GM12878 (cell line): ENCODE data around the gene CHD5. TPM values are rescaled to one million over a fixed set of nuclear protein-coding genes. Genes with fewer than 3 reads are reported as not detected.

Experiments
- ATAC-seq: fragments of 200-7000 bp; cut with Tn5 transposase; 3 replicates; pipeline ENCODE4 v1.9.1; 2020; ENCODE audit warnings: mild to moderate bottlenecking, moderate library complexity
- BruUV-seq: library from RNA; stranded (reverse); fragments of 400-500 nt; replicated peaks from 2 replicates; lab custom pipeline; 2021; lab: Mats Ljungman, UMichigan
- CTCF ChIA-PET: fragments of 300-600 bp; sonication (Branson Sonifier 250); formaldehyde crosslinking; extraction: SDS; loops from one replicate; lab custom pipeline; 2021; ENCODE audit warnings: inconsistent platforms; lab: Yijun Ruan, JAX
- POLR2A ChIA-PET: fragments of 350-600 bp; formaldehyde crosslinking; extraction: SDS; loops from one replicate; lab custom pipeline; 2021; ENCODE audit warnings: inconsistent platforms; lab: Charles Lee
- RAD21 ChIA-PET: fragments of 300-600 bp; sonication (Branson Sonifier 250); formaldehyde crosslinking; loops from one replicate; lab custom pipeline; 2023; ENCODE audit warnings: antibody characterized with exemption; ENCODE audit not compliant: unreplicated experiment; lab: Charles Lee
- SMC1A ChIA-PET: fragments of 300-600 bp; sonication (Branson Sonifier 250); formaldehyde crosslinking; loops from one replicate; lab custom pipeline; 2023; ENCODE audit not compliant: unreplicated experiment, uncharacterized antibody; lab: Charles Lee
- DNase-seq: peaks from one replicate; pipeline ENCODE4 v3.0.0-alpha.2; 2011; ENCODE audit warnings: low read depth, low spot score
- FAIRE-seq: peaks from 3 replicates; lab custom pipeline; 2011; peaks lifted over from hg19 to GRCh38; lab: Jason Lieb, UNC
- H2AFZ ChIP-seq: 2 replicates; pipeline ENCODE4 v1.6.0; 2011; ENCODE audit warnings: low read depth, low read length, control low read depth; ENCODE audit not compliant: control insufficient read depth
- H3K27ac ChIP-seq: 2 replicates; pipeline ENCODE4 v1.5.1; 2011; ENCODE audit warnings: control low read depth; ENCODE audit not compliant: control insufficient read depth, insufficient read depth
- H3K27me3 ChIP-seq, 2 experiments: replicated peaks in 1 of 2; 2 replicates each; pipeline versions ENCODE4 v1.6.0 to v1.6.1; 2011; ENCODE audit warnings: low read length in 1 of 2; ENCODE audit not compliant: control insufficient read depth in 2 of 2, insufficient read depth in 2 of 2
- H3K36me3 ChIP-seq, 2 experiments: 2 replicates each; pipeline ENCODE4 v1.5.1; 2011; ENCODE audit warnings: low read length in 1 of 2; ENCODE audit not compliant: control insufficient read depth in 2 of 2, insufficient read depth in 2 of 2
- H3K4me1 ChIP-seq: 2 replicates; pipeline ENCODE4 v1.6.1; 2011; ENCODE audit warnings: mild to moderate bottlenecking, low read length, moderate library complexity, mixed read lengths; ENCODE audit not compliant: control insufficient read depth, insufficient read depth
- H3K4me2 ChIP-seq: 2 replicates; pipeline ENCODE4 v1.6.0; 2011; ENCODE audit warnings: control low read depth; ENCODE audit not compliant: control insufficient read depth, insufficient read depth
- H3K4me3 ChIP-seq: fragments of 200-600 bp; sonication (generic); 2 replicates; pipeline ENCODE4 v1.5.1; 2016
- H3K79me2 ChIP-seq: 2 replicates; pipeline ENCODE4 v1.6.0; 2011; ENCODE audit warnings: low read length; ENCODE audit not compliant: control insufficient read depth, insufficient read depth
- H3K9ac ChIP-seq: 2 replicates; pipeline ENCODE4 v1.8.0; 2011; ENCODE audit warnings: low read length, control low read depth, mixed read lengths; ENCODE audit not compliant: control insufficient read depth, insufficient read depth
- H3K9me3 ChIP-seq: replicated peaks from 3 replicates; pipeline ENCODE4 v1.5.1; 2011; ENCODE audit warnings: mild to moderate bottlenecking, low read length; ENCODE audit not compliant: control insufficient read depth, insufficient read depth
- H4K20me1 ChIP-seq: 2 replicates; pipeline ENCODE4 v1.6.0; 2011; ENCODE audit not compliant: control insufficient read depth, insufficient read depth
- CREB1 ChIP-seq: IDR thresholded peaks from 2 replicates; pipeline ENCODE4 v1.6.1; 2012; ENCODE audit warnings: low read depth, mild to moderate bottlenecking, inconsistent platforms
- CUX1 ChIP-seq: IDR thresholded peaks from 2 replicates; pipeline ENCODE4 v1.6.1; 2012; ENCODE audit warnings: improper control_type of control experiment, low read depth, low read length; ENCODE audit not compliant: insufficient replicate concordance
- FOXM1 ChIP-seq: IDR thresholded peaks from 2 replicates; pipeline ENCODE4 v1.6.1; 2012; ENCODE audit warnings: low read depth, mild to moderate bottlenecking, inconsistent platforms, low read length, moderate library complexity
- HDAC6 ChIP-seq: fragments of 200-600 bp; sonication (generic); IDR thresholded peaks from one replicate; pipeline ENCODE4 v1.8.0; 2017; ENCODE audit warnings: antibody characterized with exemption; ENCODE audit not compliant: unreplicated experiment
- IKZF2 ChIP-seq, 2 experiments: fragments of 450-650 bp; IDR thresholded peaks; 2 replicates each; pipeline ENCODE4 v1.6.1; 2017; ENCODE audit warnings: mild to moderate bottlenecking in 2 of 2, moderate library complexity in 2 of 2
- KAT2A ChIP-seq: conservative IDR thresholded peaks from 2 replicates; pipeline ENCODE4 v1.6.1; 2011; ENCODE audit warnings: low read depth, low read length; ENCODE audit not compliant: control insufficient read depth
- MTA2 ChIP-seq: fragments of 450-650 bp; IDR thresholded peaks from 2 replicates; pipeline ENCODE4 v1.6.1; 2016; ENCODE audit warnings: low read depth, mild to moderate bottlenecking, moderate library complexity
- POU2F2 ChIP-seq: IDR thresholded peaks from 3 replicates; pipeline ENCODE4 v1.6.1; 2011; ENCODE audit warnings: low read depth, mild to moderate bottlenecking, low read length, borderline replicate concordance
- RCOR1 ChIP-seq: conservative IDR thresholded peaks from 2 replicates; pipeline ENCODE4 v1.6.1; 2012; ENCODE audit warnings: low read depth, low read length, improper control_type of control experiment
- SREBF1 ChIP-seq: IDR thresholded peaks from 2 replicates; pipeline ENCODE4 v1.6.1; 2012; ENCODE audit warnings: mild to moderate bottlenecking, low read length
- SUZ12 ChIP-seq: fragments of 200-600 bp; sonication (generic); IDR thresholded peaks from one replicate; pipeline ENCODE4 v1.6.1; 2018; ENCODE audit warnings: antibody characterized with exemption, mild to moderate bottlenecking; ENCODE audit not compliant: unreplicated experiment
- WGBS: methylation state at CpG from one replicate; pipeline ENCODE4 v1.1.6; 2016; ENCODE audit warnings: low lambda C conversion rate; ENCODE audit not compliant: insufficient replicate concordance, insufficient coverage; ENCODE audit errors: missing lambda C conversion rate; 5-methylcytosine and 5-hydroxymethylcytosine counted together
- in situ Hi-C: fragments of 300-500 bp; cut with MboI; formaldehyde crosslinking; loops from 9 replicates; pipeline ENCODE4 v1.14.3; 2018; ENCODE audit warnings: mixed read lengths
- intact Hi-C: fragments of 100-400 bp; cut with micrococcal nuclease; formaldehyde crosslinking; loops from one replicate; pipeline ENCODE4 v1.14.2; 2022; ENCODE audit not compliant: unreplicated experiment
- polyA plus RNA-seq, 11 experiments: library from polyadenylated mRNA; depleted of rRNA in 4 of 11; unstranded in 6 of 11; stranded (reverse) in 5 of 11; fragments of >200 nt; fragmentation: Nextera tagmentation in 4 of 11; fragmentation: Illumina TruSeq in 1 of 11; extraction: Ambion mirVana in 4 of 11; extraction: Trizol in 1 of 11; gene quantifications; 1 replicate in 1 of 11; 2 replicates in 10 of 11; pipeline versions ENCODE4 v1.2.1 to v1.2.3, GENCODE V29; 2011 to 2016; ENCODE audit warnings: inconsistent platforms in 2 of 11, missing spikeins in 2 of 11, low read depth in 1 of 11
- total RNA-seq, 4 experiments: library from RNA; depleted of rRNA in 3 of 4; stranded (reverse); fragments of >200 nt in 3 of 4; fragmentation: Illumina TruSeq in 1 of 4; extraction: Trizol in 1 of 4; gene quantifications; 2 replicates each; pipeline versions ENCODE4 v1.2.1 to v1.2.3, GENCODE V29; 2013 to 2021

CHD5 gene
- total and polyA plus RNA-seq, 10 of the 15 experiments (the other 5 are each of a cell fraction or from before 2014, with no cell fraction given): 0.03 to 0.49 (median 0.13) TPM; not detected in 3

DNA sequence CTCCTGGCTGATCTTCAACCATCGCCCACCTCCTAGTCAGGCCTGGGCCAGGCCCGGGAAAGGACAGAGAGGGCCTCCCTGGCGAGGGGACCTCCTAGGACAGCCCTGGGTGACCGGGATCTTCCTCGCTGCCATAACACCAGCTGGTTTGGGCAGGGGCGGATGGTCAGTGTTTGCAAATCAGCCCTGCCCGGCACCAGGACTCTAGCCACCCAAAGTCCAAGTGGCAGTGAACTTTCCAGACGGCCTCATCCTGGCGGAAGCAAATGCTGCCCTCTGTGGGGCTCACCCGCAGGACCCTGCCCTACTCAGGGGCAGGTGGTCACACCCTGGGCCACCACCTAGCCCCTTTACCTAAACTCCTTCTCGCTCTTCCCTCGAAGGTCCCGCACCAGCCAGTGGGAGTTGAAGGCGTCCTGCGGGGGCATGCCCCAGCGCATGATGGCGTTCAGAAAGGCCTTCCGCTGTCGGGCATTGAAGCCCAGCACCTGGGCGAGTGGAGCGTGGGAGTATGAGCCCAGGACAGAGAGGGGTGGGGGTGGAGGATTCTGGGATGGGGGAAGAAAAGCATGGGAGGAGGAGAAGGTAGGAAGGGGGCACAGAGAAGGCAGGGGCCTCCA, 55.3 kb downstream of the CHD5 start:
- POLR2A ChIA-PET: no interaction called here
- H3K27ac ChIP-seq: no peak overlapping the region
- no peak overlapping the region for H3K4me2 ChIP-seq
- H3K4me3 ChIP-seq: no peak overlapping the region
- no peaks in the 10 kb centered on the region for H4K20me1 ChIP-seq
- DNase-seq: no peak
- SMC1A ChIA-PET: no interaction called here
- no peak overlapping the region for H2AFZ ChIP-seq
- no peak for ATAC-seq
- H3K9me3 ChIP-seq: no peaks in the 10 kb centered on the region
- CTCF ChIA-PET: no interaction called here
- no TSS peak for BruUV-seq
- no peaks in the 10 kb centered on the region for H3K4me1 ChIP-seq
- no peak for FAIRE-seq
- WGBS: 48% methylated on average over 21 of the region's 21 CpGs
- H3K9ac ChIP-seq: no peak overlapping the region
- intact Hi-C loops (no loop called here), in situ Hi-C loops (no loop called here)
- RAD21 ChIA-PET: no interaction called here
- no peaks in the 10 kb centered on the region for H3K36me3 ChIP-seq
- no peak for TF ChIP-seq FOXM1
- no peak for TF ChIP-seq POU2F2
- TF ChIP-seq KAT2A: no peak
- TF ChIP-seq CREB1: no peak
- TF ChIP-seq MTA2: no peak
- TF ChIP-seq SUZ12: no peak
- TF ChIP-seq HDAC6: no peak
- no peak for TF ChIP-seq CUX1
- no peak for TF ChIP-seq IKZF2 (IDR thresholded peaks at IDR 0.05)
- TF ChIP-seq SREBF1: no peak
- TF ChIP-seq RCOR1: no peak
- H3K27me3 ChIP-seq: no peaks in the 10 kb centered on the region
- H3K79me2 ChIP-seq: no peaks in the 10 kb centered on the region
